Stimulated activated memory B cell treated with anti-CD40 and anti-IgM and Interleukin-4, amounts not matched to agents 10 μg/mL and 1 μg/mL and 100 μg/mL, for 72 hours (primary cell): ENCODE data around the gene CYB561D2.

Source experiments
- ATAC-seq: fragments of 150-1000 bp; cut with Tn5 transposase; 2 replicates; pipeline ENCODE4 v1.10.0; 2021
- H3K27ac Mint-ChIP-seq: one replicate; pipeline ENCODE4 v1.8.0; 2022; ENCODE audit warnings: mild to moderate bottlenecking, mixed read lengths
- H3K27me3 Mint-ChIP-seq: one replicate; pipeline ENCODE4 v1.8.0; 2022; ENCODE audit warnings: mixed read lengths
- H3K36me3 Mint-ChIP-seq: one replicate; pipeline ENCODE4 v1.8.0; 2022; ENCODE audit warnings: mixed read lengths
- H3K4me1 Mint-ChIP-seq: one replicate; pipeline ENCODE4 v1.8.0; 2022; ENCODE audit warnings: mixed read lengths
- H3K4me3 Mint-ChIP-seq: one replicate; pipeline ENCODE4 v1.8.0; 2022; ENCODE audit warnings: mild to moderate bottlenecking, moderate library complexity, mixed read lengths
- H3K9me3 Mint-ChIP-seq: one replicate; pipeline ENCODE4 v1.8.0; 2022; ENCODE audit warnings: mixed read lengths

CYB561D2 gene

GRCh38 chr3:50345586-50346234, 5.0 kb upstream of the CYB561D2 start, which contains the start of gene ZMYND10:
Gene ZMYND10 (minus strand): TSS chr3:50345732. CDS start chr3:50345579, 153 bp downstream.
- H3K9me3 Mint-ChIP-seq, result no peaks in the 10 kb centered on the region
- peak within 1 kb of the TSS; percentile 18 for H3K27ac Mint-ChIP-seq
- peaks cover 57% of the 10 kb centered on the region for H3K4me1 Mint-ChIP-seq
- H3K4me3 Mint-ChIP-seq, result peak within 1 kb of the TSS; percentile 65
- peak; percentile 18 for ATAC-seq
- peaks cover 9% of the 10 kb centered on the region for H3K36me3 Mint-ChIP-seq
- H3K27me3 Mint-ChIP-seq, result no peaks in the 10 kb centered on the region

DNA sequence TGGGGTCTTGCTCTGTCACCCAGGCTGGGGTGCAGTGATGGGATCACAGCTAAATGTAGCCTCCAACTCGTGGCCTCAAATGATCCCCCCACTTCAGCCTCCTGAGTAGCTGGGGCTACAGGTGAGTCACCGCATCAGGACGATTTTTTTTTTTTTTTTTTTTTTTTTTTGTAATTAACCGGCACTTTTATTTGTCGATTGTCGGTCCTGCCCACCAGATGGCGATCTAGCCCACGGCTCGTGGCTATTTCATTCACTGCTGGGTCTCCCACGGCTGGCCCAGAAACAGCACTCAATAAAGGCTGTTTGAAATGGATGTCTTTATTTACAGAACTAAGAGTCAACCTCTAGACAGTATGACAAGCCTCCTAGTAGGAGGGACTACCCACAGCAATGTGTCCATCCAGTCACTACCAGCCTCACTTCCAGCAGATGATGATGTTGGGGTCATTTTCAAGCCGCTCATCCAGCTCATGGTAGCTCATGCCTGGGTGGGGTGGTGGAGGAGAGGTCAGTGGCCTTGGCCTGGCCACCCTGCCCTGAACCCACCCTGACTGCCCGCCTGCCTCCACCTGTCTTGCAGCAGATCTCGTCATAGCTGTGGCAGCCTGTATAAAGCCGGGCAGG, 3.4 kb upstream of the CYB561D2 start:
- Mint-ChIP-seq H3K27ac (no peak overlapping the region), H3K27me3 (no peaks in the 10 kb centered on the region), H3K4me1 (peaks cover 64% of the 10 kb centered on the region), H3K36me3 (peaks cover 9% of the 10 kb centered on the region), H3K9me3 (no peaks in the 10 kb centered on the region), H3K4me3 (no peak overlapping the region)
- ATAC-seq, result no peak

- peak overlapping the region; percentile 95 for H3K27ac Mint-ChIP-seq
- no peak for ATAC-seq
- H3K4me1 Mint-ChIP-seq, result peaks cover 70% of the 10 kb centered on the region
- H3K27me3 Mint-ChIP-seq, result no peaks in the 10 kb centered on the region
- H3K4me3 Mint-ChIP-seq, result peak overlapping the region; percentile 96
- H3K9me3 Mint-ChIP-seq, result no peaks in the 10 kb centered on the region
- H3K36me3 Mint-ChIP-seq, result peaks cover 19% of the 10 kb centered on the region
Observed at GRCh38 chr3:50350213-50350526, 492 bp upstream of the CYB561D2 start.

GRCh38 chr3:50351323-50351697, 648 bp downstream of the CYB561D2 start:
- no peaks in the 10 kb centered on the region for H3K9me3 Mint-ChIP-seq
- H3K27ac Mint-ChIP-seq, result peak overlapping the region; percentile 95
- no peaks in the 10 kb centered on the region for H3K27me3 Mint-ChIP-seq
- H3K4me1 Mint-ChIP-seq, result peaks cover 70% of the 10 kb centered on the region
- no peak for ATAC-seq
- H3K4me3 Mint-ChIP-seq, result peak overlapping the region; percentile 96
- H3K36me3 Mint-ChIP-seq, result peaks cover 24% of the 10 kb centered on the region

GRCh38 chr3:50352781-50353180, 2.1 kb downstream of the CYB561D2 start:
- Mint-ChIP-seq H3K4me3 (no peak overlapping the region), H3K27ac (no peak overlapping the region), H3K27me3 (no peaks in the 10 kb centered on the region), H3K4me1 (peaks cover 84% of the 10 kb centered on the region), H3K9me3 (no peaks in the 10 kb centered on the region), H3K36me3 (peaks cover 22% of the 10 kb centered on the region)
- ATAC-seq, result no peak

DNA sequence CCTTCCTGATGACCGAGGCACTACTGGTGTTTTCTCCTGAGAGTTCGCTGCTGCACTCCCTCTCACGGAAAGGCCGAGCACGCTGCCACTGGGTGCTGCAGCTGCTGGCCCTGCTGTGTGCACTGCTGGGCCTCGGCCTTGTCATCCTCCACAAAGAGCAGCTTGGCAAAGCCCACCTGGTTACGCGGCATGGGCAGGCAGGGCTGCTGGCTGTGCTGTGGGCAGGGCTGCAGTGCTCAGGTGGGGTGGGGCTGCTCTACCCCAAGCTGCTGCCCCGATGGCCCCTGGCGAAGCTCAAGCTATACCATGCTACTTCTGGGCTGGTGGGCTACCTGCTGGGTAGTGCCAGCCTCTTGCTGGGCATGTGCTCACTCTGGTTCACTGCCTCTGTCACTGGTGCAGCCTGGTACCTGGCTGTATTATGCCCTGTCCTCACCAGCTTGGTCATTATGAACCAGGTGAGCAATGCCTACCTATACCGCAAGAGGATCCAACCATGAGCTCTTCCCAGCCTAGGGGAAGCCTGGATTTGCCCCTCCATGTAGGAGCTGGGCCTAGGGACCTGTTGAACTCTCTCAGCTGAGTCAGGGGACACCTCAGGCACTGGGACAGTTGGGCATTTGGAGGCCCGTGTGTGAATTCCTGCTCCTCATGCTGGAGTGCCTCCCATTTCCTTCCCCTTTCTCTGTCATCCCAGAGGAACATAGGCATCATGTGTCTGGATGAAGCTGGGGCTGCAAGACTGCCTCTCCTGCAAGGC, 2.8 kb downstream of the CYB561D2 start:
- no peak overlapping the region for H3K27ac Mint-ChIP-seq
- no peak overlapping the region for H3K4me3 Mint-ChIP-seq
- H3K4me1 Mint-ChIP-seq, result peaks cover 84% of the 10 kb centered on the region
- no peaks in the 10 kb centered on the region for H3K27me3 Mint-ChIP-seq
- H3K36me3 Mint-ChIP-seq, result peaks cover 16% of the 10 kb centered on the region
- ATAC-seq, result no peak
- no peaks in the 10 kb centered on the region for H3K9me3 Mint-ChIP-seq

DNA sequence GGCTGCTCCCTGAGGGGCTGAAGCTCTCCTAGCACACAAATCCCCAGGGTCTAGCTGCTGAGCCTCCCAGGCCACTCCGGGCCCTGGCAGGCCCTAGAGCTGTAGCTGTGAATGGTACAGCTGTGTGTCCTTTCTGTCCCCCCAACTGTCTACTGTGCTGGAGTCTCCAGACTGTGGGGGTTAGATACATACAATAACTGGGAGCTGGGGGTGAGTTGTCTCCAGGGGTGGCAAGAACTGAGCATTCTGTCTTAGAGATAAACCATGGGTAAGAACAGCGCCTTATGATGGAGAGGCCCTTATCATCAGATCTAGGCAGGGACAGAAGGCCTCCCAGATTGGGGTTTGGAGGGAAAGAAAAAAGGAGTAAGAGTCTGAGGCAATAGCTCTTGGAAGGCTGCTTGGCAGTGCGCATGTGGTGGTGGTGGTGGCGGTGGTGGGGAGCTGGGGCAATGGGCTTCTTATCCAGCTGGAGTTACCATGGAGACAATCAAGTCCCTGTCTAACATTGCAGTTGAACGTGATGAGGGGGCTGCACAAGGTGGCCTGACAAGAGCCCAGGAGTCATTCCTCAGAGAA, 3.6 kb downstream of the CYB561D2 start:
- Mint-ChIP-seq H3K27me3 (no peaks in the 10 kb centered on the region), H3K4me1 (peaks cover 81% of the 10 kb centered on the region), H3K36me3 (peaks cover 14% of the 10 kb centered on the region), H3K27ac (no peak overlapping the region), H3K9me3 (no peaks in the 10 kb centered on the region), H3K4me3 (no peak overlapping the region)
- ATAC-seq, result no peak

DNA sequence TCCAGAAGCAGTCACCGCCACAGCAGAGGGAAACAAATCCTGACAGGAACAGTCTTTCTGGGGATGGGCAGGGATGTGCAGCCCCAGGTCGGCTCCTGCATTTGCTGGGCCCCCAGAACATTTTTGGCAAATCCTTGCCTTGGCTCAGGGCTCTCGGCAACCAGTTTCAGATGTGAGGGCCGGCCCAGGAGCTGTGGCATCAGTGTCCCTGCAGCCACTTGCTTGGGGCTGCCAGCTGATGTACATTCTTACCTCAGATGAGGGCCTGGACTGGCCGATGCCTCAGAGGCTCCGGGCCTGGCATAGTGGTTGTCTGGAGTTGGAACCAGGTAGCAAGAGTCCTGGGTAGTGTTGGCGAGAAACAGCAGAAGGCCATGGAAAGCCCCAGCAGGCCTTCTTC, 4.2 kb downstream of the CYB561D2 start:
- ATAC-seq, result no peak
- H3K4me1 Mint-ChIP-seq, result peaks cover 81% of the 10 kb centered on the region
- peak overlapping the region; percentile 53 for H3K27ac Mint-ChIP-seq
- no peaks in the 10 kb centered on the region for H3K9me3 Mint-ChIP-seq
- H3K4me3 Mint-ChIP-seq, result no peak overlapping the region
- H3K27me3 Mint-ChIP-seq, result no peaks in the 10 kb centered on the region
- peaks cover 14% of the 10 kb centered on the region for H3K36me3 Mint-ChIP-seq

- Mint-ChIP-seq H3K27me3 (no peaks in the 10 kb centered on the region), H3K36me3 (peaks cover 14% of the 10 kb centered on the region), H3K27ac (peak overlapping the region; percentile 53), H3K4me1 (peaks cover 78% of the 10 kb centered on the region), H3K4me3 (no peak overlapping the region), H3K9me3 (no peaks in the 10 kb centered on the region)
- no peak for ATAC-seq
Observed at GRCh38 chr3:50355829-50356552, 5.3 kb downstream of the CYB561D2 start.

DNA sequence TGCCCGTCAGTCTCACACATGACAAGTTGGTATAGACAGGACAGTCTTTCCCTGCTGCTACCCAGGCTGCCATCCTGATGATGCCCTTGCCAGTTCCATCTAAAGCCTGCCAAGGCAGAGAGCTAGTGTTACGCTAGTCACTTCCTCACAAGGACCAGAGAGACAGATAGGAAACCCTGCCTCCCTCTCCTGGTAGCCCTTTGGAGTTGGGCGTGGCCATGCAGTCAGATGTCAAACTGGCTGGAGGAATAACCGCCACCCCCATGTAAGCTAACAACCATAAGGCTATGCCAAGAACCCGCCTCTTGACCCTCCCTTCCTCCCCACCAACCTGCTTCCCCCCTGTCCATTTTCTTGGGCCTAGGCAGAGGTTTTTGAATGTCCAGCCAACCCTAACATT, 5.9 kb downstream of the CYB561D2 start:
- Mint-ChIP-seq H3K36me3 (peaks cover 14% of the 10 kb centered on the region), H3K9me3 (no peaks in the 10 kb centered on the region), H3K27me3 (no peaks in the 10 kb centered on the region), H3K4me3 (peak overlapping the region; percentile 99), H3K27ac (no peak overlapping the region), H3K4me1 (peaks cover 73% of the 10 kb centered on the region)
- ATAC-seq, result no peak

DNA sequence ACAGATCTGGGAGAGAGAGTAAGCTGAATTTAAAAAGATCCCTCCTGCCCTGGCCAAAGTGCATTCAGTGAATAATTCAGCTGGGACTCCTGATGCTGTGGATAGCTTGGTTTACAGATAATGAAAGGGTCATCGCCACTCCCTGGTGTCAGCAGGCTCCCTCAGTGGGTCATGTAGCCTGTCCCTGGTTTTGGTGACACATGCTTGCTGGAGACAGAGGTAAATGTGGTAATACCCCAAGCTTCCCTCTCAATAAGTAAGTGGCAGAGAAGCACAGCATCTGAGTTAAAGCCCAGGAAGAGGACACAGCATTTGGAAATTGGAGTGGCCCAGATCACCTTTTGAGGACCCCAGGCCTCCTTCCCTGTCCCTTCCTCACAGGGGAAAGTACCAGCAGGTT, 6.8 kb downstream of the CYB561D2 start:
- H3K27me3 Mint-ChIP-seq, result no peaks in the 10 kb centered on the region
- ATAC-seq, result no peak
- H3K27ac Mint-ChIP-seq, result no peak overlapping the region
- peaks cover 14% of the 10 kb centered on the region for H3K36me3 Mint-ChIP-seq
- H3K9me3 Mint-ChIP-seq, result no peaks in the 10 kb centered on the region
- peak overlapping the region; percentile 99 for H3K4me3 Mint-ChIP-seq
- peaks cover 67% of the 10 kb centered on the region for H3K4me1 Mint-ChIP-seq

DNA sequence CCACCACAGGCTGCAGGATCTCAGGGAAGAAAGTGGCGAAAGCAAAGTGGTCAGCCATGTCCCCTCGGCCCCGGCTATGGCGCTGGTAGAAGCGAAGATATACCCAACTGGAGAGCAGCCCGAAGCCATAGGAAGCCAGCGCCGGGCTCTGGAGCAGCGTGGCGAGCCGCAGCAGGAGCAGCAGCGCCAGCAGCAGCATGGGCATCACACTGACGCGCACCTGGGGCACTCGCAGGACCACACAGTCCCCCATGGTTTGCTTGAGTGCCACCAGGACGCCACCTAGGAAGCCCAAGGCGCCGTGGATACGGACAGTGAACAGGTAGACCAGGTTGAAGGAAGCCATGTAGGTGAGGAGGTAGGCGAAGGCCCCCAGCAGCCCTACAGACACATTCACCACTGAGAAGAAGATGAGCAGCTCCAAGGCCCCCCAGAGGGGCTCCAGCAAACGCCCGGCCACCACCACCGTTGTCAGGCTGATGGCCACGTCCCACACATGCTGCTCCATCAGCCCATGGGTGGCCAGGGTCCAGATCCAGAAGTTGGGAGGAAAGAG, 7.8 kb downstream of the CYB561D2 start:
- Mint-ChIP-seq H3K27me3 (no peaks in the 10 kb centered on the region), H3K9me3 (no peaks in the 10 kb centered on the region), H3K4me3 (peak overlapping the region; percentile 99), H3K27ac (peak overlapping the region; percentile 92), H3K4me1 (peaks cover 60% of the 10 kb centered on the region), H3K36me3 (peaks cover 14% of the 10 kb centered on the region)
- no peak for ATAC-seq

DNA sequence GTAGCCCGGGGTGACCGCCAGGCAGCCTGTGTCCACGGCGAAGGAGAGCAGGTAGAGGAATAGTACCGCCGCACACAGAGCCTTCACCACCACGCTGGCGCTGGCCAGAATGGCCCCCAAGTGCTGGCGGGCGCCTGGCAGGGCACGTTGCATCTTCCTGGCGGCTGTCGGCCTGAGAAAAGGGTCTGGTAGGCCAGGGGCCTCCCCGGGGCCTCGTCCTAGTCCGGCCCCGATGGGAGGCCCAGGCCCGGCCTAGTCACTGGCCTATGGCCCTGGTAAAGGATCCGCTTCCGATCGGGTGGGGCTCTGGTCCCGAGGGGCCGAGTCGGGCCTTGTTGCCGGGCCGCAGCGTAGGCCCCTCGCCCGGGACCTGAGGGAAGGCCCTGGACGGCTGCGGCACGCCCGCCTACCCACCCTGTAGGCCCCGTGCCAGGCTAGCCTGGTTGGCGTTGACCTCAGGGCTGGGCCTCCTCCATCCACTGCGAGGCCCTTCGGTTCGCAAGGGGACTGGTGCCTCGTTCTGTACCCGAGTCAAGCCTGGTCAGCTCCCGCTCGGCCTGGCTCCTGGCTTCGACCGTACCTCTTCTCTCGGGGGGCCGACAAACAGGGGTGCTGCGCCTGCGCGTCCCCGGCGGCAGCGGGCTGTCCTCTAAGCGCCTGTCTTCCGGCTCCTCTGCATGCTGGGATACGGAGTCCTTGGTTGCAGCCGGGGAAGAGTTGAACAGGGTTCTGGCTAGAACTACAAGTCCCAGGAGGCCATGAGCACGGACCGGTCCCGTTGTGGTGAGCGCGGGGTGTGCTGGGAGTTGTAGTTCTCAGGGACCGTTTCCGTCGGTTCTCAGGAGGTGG, 8.5 kb downstream of the CYB561D2 start, which contains the start of gene TMEM115:
TMEM115 (minus strand) TSS at position 611 of the 849 bp plus-strand sequence; CDS start at position 153, 458 bp downstream.
- ATAC-seq, result peak; percentile 100
- Mint-ChIP-seq H3K9me3 (no peaks in the 10 kb centered on the region), H3K27ac (peak within 1 kb of the TSS; percentile 92), H3K36me3 (peaks cover 12% of the 10 kb centered on the region), H3K27me3 (no peaks in the 10 kb centered on the region), H3K4me3 (peak within 1 kb of the TSS; percentile 99), H3K4me1 (peaks cover 59% of the 10 kb centered on the region)

GRCh38 chr3:50359760-50360110, 9.1 kb downstream of the CYB561D2 start:
- Mint-ChIP-seq H3K27me3 (no peaks in the 10 kb centered on the region), H3K4me1 (peaks cover 61% of the 10 kb centered on the region), H3K27ac (peak overlapping the region; percentile 92), H3K9me3 (no peaks in the 10 kb centered on the region), H3K4me3 (peak overlapping the region; percentile 99), H3K36me3 (peaks cover 7% of the 10 kb centered on the region)
- ATAC-seq, result peak; percentile 14
